Sigmoid colon (tissue), 3 donors: ENCODE measurements around the gene P2RY1.

ENCODE experiments used
- POLR2A ChIP-seq, 2 donors: fragments of 450-650 bp; IDR thresholded peaks; one replicate each; pipeline ENCODE4 v1.6.1; 2016; ENCODE audit warnings: antibody characterized with exemption in 2 of 2, mild to moderate bottlenecking in 2 of 2, moderate library complexity in 2 of 2
- TF ChIP-seq, protein P1 (sequence below), 4 experiments: fragments of 450-650 bp in 3 of 4; fragments of 200-600 bp in 1 of 4; IDR thresholded peaks; one replicate each; pipeline ENCODE4 v1.5.1; 2016 to 2019; ENCODE audit warnings: antibody characterized with exemption in 4 of 4, mild to moderate bottlenecking in 3 of 4, moderate library complexity in 2 of 4

GRCh38 chr3:152797751-152798432, 37.0 kb upstream of the P2RY1 start:
- TF ChIP-seq, protein P1, sequence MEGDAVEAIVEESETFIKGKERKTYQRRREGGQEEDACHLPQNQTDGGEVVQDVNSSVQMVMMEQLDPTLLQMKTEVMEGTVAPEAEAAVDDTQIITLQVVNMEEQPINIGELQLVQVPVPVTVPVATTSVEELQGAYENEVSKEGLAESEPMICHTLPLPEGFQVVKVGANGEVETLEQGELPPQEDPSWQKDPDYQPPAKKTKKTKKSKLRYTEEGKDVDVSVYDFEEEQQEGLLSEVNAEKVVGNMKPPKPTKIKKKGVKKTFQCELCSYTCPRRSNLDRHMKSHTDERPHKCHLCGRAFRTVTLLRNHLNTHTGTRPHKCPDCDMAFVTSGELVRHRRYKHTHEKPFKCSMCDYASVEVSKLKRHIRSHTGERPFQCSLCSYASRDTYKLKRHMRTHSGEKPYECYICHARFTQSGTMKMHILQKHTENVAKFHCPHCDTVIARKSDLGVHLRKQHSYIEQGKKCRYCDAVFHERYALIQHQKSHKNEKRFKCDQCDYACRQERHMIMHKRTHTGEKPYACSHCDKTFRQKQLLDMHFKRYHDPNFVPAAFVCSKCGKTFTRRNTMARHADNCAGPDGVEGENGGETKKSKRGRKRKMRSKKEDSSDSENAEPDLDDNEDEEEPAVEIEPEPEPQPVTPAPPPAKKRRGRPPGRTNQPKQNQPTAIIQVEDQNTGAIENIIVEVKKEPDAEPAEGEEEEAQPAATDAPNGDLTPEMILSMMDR (IDR thresholded peaks at IDR 0.05): no peak
- TF ChIP-seq POLR2A (IDR thresholded peaks at IDR 0.05): no peak
